Spinal cord (tissue), 10 donors: ENCODE measurements around the gene TTC28. TPM values are rescaled to one million over a fixed set of nuclear protein-coding genes. Genes with fewer than 3 reads are reported as not detected.
"Not testable (repeated sequence)": the region's sequence is repeated elsewhere in the genome, so short reads cannot be mapped to it uniquely, and the experiment has no call there.

ENCODE experiments used
- DNase-seq, 6 donors: peaks; one replicate each; pipeline versions ENCODE4 v3.0.0 to v3.0.0-alpha.2; 2013 to 2015; ENCODE audit warnings: low spot score in 6 of 6, low read depth in 4 of 6
- H3K27ac ChIP-seq: one replicate; pipeline ENCODE4 v1.5.1; 2013; ENCODE audit warnings: low read depth, low read length, control low read depth
- H3K27me3 ChIP-seq: one replicate; pipeline ENCODE4 v1.6.1; 2013; ENCODE audit warnings: low read length; ENCODE audit not compliant: control insufficient read depth, insufficient read depth
- H3K36me3 ChIP-seq: one replicate; pipeline ENCODE4 v1.6.1; 2013; ENCODE audit warnings: low read length; ENCODE audit not compliant: control insufficient read depth, insufficient read depth
- H3K4me1 ChIP-seq: one replicate; pipeline ENCODE4 v1.6.1; 2013; ENCODE audit warnings: low read length; ENCODE audit not compliant: control insufficient read depth, insufficient read depth
- H3K4me3 ChIP-seq: one replicate; pipeline ENCODE4 v1.5.1; 2013; ENCODE audit warnings: low read depth, low read length, control low read depth
- H3K9me3 ChIP-seq: one replicate; pipeline ENCODE4 v1.6.1; 2013; ENCODE audit warnings: low read length; ENCODE audit not compliant: control insufficient read depth, insufficient read depth
- WGBS: methylation state at CpG from one replicate; pipeline ENCODE4 v1.1.5; 2013; ENCODE audit warnings: missing lambda C conversion rate; ENCODE audit not compliant: insufficient coverage; 5-methylcytosine and 5-hydroxymethylcytosine counted together
- polyA plus RNA-seq, 2 donors: library from polyadenylated mRNA; unstranded; fragments of 120-200 nt; gene quantifications; one replicate each; pipeline ENCODE4 v1.2.1, GENCODE V29; 2013; ENCODE audit not compliant: insufficient read length in 2 of 2
- total RNA-seq, 2 donors: library from RNA; depleted of rRNA in 1 of 2; stranded (reverse); fragments of 120-200 nt in 1 of 2; fragments of >200 nt in 1 of 2; gene quantifications; one replicate each; pipeline versions ENCODE4 v1.2.3 to v1.2.4, GENCODE V29; 2013 to 2014
- donor health status: healthy.

Gene TTC28
- total and polyA plus RNA-seq, 4 donors, result 19.4 to 44.0 (median 30.4) TPM

DNA sequence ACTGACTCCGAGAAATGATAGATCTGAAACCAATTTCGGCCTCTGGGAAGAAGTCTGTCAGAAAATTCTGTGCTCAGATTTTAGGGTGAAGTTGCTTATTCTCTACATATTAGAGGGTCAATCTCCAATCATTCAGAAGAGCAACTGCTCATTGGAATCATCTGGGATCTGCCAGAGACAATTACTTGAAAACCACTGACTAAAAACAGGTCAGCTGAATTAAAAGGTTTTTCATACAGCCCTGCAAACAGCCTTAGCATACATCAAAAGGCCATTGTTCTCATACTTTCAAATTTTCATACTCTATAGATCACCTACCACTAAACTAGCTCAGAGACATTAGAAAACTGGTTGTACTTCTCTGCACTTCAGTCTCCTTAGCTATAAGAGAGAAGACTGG is 470.9 kb downstream of the TTC28 start:
- no peak overlapping the region for H3K4me3 ChIP-seq
- no peaks in the 10 kb centered on the region for H3K4me1 ChIP-seq
- no peaks in the 10 kb centered on the region for H3K9me3 ChIP-seq
- DNase-seq, result no peak
- H3K36me3 ChIP-seq, result no peaks in the 10 kb centered on the region
- no CpG with 5 or more reads among the region's 2 CpGs for whole genome bisulfite sequencing
- no peak overlapping the region for H3K27ac ChIP-seq
- H3K27me3 ChIP-seq, result no peaks in the 10 kb centered on the region

DNA sequence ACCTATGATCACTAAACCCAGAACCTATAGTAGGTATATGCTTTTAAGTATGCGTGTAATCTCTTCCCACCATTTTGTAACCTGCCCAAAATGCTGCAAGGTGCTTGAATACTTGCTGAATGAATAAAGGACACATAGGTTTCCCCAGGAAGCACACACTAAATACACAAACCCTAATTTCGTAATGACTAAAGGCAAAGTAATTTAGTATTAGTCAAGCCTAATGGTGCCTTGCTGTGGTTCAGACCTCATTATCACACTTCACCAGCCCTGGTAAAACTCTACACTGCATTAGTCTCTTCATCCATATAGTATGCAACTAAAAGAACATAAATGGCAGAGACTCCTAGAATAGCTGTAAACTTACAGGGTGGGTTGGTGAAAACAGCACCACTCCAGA is 471.6 kb downstream of the TTC28 start:
- no peaks in the 10 kb centered on the region for H3K36me3 ChIP-seq
- H3K4me1 ChIP-seq, result no peaks in the 10 kb centered on the region
- H3K9me3 ChIP-seq, result no peaks in the 10 kb centered on the region
- no peak for DNase-seq
- no peak overlapping the region for H3K4me3 ChIP-seq
- no CpG with 5 or more reads among the region's 2 CpGs for WGBS
- H3K27me3 ChIP-seq, result no peaks in the 10 kb centered on the region
- H3K27ac ChIP-seq, result no peak overlapping the region

DNA sequence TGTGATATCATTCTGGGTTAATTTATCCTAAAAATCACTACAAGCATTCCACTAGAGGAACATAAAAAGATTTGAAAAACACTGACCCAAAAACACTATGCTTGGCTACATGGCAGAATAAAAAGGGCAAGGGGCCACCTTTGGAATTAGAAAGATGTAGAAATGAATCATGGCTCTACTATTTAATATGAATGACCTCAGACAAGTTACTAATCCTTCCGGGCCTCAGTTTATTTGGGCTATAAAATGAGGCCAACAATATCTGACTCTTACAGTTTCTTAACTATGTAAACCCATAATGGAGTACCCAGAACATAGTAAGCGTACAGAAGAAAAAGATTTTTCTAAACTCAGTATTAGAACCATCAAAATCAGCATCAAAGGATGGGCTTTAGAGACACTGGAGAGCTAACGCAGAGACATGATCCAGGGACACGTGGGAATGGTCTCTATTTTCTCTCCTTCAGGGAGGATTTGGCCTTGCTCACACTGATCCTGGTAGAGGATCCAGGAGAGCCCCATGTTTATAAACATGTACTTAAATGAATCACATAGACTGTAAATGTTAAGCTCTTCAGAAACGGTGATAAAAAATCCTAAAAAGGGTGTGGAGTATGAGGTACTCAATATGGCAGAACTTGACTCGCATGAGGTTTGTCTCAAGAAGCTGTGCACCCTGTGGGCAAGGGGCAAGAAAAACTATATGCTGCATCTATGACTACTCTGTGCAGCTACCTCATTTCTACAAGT is 472.2 kb downstream of the TTC28 start:
- Histone ChIP-seq H3K9me3 (no peaks in the 10 kb centered on the region), H3K4me3 (no peak overlapping the region), H3K27me3 (no peaks in the 10 kb centered on the region), H3K27ac (no peak overlapping the region), H3K4me1 (no peaks in the 10 kb centered on the region), H3K36me3 (no peaks in the 10 kb centered on the region)
- no peak for DNase-seq
- WGBS, result 100% methylated on average over 1 of the region's 6 CpGs

DNA sequence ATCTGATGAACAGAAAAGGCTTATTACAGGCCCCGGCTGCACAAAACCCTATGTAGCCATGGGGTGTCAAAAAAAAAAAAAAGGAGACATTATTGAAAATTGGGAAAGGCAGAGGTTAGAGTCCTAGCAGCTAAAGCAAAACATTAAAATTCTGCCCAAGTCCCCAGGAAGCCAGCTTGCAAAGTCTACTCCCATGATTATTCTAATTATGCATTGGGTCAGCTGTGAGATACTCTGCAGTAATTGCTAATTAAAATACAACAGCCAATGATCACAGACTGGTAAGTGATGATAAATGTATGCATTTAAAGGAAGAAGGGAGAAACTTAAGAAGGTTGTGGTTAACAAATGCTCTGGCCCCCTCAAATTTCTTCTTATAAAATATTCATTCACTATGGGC is 473.7 kb downstream of the TTC28 start:
- Histone ChIP-seq H3K27ac (no peak overlapping the region), H3K9me3 (no peaks in the 10 kb centered on the region), H3K4me3 (no peak overlapping the region), H3K4me1 (no peaks in the 10 kb centered on the region), H3K36me3 (no peaks in the 10 kb centered on the region), H3K27me3 (no peaks in the 10 kb centered on the region)
- no peak for DNase-seq
- WGBS, result no CpG with 5 or more reads among the region's 1 CpG

DNA sequence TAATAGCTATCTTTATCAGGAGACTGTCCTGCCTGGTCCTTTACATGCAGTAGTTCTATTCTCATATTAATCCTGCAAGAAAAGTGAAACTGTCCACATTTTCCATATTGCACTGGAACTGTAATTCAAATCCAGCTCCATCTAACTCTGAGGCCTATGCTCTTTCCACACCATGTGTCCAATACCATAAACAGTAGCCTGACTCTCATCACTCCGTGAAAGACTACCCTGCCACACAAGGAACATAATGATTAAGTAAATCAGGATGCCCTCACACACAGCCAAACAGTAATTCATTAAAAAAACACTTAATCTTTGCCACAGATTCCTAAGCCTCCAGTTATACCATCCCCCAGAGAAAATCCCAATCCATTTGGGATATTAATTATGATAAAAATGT is 475.3 kb downstream of the TTC28 start:
- 20% methylated on average over 1 of the region's 1 CpG for WGBS
- no peak overlapping the region for H3K4me3 ChIP-seq
- no peak overlapping the region for H3K27ac ChIP-seq
- no peak for DNase-seq
- H3K4me1 ChIP-seq, result no peaks in the 10 kb centered on the region
- H3K9me3 ChIP-seq, result no peaks in the 10 kb centered on the region
- H3K27me3 ChIP-seq, result no peaks in the 10 kb centered on the region
- H3K36me3 ChIP-seq, result no peaks in the 10 kb centered on the region

DNA sequence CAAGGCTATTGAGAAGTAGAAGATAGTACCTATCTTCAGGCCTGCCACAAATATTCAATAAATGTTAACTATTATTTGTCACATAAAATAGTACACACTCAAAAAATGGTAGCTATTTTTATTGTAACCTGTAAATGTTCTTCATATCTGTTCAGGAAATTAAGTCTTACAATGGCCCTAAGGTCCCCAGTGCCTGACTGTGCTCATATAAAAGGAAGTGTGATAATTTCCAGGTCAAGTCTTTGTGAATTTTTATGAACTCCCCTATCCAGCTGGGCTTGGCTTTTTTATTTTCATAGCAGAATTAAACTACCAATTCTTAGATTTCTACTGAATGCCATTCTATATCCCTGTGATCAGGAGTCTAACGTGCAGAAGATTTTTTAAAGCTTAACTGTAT is 476.4 kb downstream of the TTC28 start:
- no peak for DNase-seq
- Histone ChIP-seq H3K4me3 (no peak overlapping the region), H3K27ac (no peak overlapping the region), H3K9me3 (no peaks in the 10 kb centered on the region), H3K27me3 (no peaks in the 10 kb centered on the region), H3K4me1 (no peaks in the 10 kb centered on the region), H3K36me3 (no peaks in the 10 kb centered on the region)
- WGBS, result no CpG with 5 or more reads among the region's 1 CpG

DNA sequence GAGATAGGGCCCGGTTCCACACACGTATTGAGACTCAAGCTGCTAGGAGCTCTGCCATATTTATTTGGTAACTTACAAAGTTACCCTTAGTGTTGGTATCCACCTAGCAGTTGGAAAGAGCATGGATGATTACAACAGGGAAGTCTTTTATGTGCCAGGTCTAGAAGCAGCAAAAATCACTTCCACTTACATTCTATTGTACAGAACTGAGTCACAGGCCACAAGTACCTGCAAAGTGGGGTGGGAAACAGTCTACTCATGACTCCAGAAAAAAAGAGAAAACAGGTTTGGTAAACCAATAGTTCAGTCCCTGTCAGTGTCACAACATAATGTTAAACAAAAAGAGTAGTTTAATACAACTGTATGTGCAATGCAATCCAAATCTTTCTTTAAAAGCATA is 480.9 kb downstream of the TTC28 start:
- Histone ChIP-seq H3K36me3 (no peaks in the 10 kb centered on the region), H3K9me3 (no peaks in the 10 kb centered on the region), H3K4me3 (no peak overlapping the region), H3K27ac (no peak overlapping the region), H3K27me3 (no peaks in the 10 kb centered on the region), H3K4me1 (no peaks in the 10 kb centered on the region)
- no peak for DNase-seq
- WGBS, result no CpG with 5 or more reads among the region's 2 CpGs

DNA sequence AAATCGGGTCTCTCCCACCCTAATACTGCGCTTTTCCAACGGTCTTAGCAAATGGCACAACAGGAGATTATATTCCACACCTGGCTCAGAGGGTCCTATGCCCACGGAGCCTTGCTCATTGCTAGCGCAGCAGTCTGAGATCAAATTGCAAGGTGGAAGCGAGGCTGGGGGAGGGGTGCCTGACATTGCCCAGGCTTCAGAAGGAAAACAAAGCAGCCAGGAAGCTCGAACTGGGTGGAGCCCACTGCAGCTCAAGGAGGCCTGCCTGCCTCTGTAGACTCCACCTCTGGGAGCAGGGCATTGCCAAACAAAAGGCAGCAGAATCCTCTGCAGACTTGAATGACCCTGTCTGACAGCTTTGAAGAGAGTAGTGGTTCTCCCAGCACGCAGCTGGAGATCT is 488.1 kb downstream of the TTC28 start:
- not testable (repeated sequence) for H3K27me3 ChIP-seq, H3K36me3 ChIP-seq, DNase-seq, H3K27ac ChIP-seq, H3K9me3 ChIP-seq, H3K4me1 ChIP-seq, H3K4me3 ChIP-seq
- WGBS, result 97% methylated on average over 8 of the region's 8 CpGs

DNA sequence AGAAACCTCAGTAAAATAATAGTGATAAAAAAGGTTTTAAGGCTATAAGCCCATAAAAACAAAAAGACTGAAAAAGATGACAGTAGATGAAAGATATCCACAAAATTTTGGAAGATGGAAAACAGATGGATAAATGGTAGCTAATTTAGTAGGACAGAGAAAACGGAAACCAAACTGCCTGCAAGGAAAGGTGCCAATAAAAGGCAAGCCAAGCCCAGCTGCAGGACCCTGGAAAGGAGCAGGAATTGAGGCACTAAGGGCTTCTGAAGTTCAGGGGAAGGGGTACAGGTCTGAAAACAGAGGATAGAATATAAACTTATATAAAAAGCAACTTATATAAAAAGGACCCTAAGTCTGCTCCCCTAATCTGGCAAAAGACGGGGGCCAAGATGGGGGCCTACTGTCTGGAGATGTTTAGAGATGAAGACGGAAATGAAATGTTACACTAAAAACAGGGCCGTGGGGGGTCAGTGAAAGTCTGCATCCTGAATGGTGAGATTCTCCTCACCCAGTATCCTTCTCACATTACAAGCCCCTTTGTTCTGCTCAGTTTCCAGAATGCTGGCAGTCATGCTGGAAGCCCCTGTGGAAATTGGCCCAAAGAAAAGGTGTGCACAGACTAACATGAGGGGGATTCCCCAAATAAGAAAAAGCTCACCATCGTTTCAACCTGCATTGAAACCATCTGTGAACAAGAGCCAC is 491.3 kb downstream of the TTC28 start:
- no peak for DNase-seq

DNA sequence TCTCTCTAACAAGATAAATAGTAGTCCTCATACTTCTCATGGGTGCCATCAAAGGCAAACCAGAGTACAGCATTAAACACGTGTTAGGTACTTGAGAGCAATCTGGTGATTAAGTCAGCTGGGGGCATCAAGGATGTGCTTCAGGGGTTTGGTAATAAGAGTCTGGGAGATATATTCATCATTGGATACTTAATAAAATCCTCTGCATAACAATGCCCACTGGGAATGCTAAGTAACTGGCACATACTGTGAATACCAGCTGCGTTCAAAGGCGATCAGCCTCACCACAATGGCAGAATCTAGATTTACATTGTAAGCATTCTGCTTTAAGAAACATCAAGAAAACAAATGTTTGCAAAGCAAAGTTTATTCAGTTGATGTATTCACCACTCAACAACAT is 492.0 kb downstream of the TTC28 start:
- Histone ChIP-seq H3K9me3 (no peaks in the 10 kb centered on the region), H3K4me1 (no peaks in the 10 kb centered on the region), H3K27me3 (no peaks in the 10 kb centered on the region), H3K4me3 (no peak overlapping the region), H3K27ac (no peak overlapping the region), H3K36me3 (no peaks in the 10 kb centered on the region)
- no CpG with 5 or more reads among the region's 3 CpGs for WGBS
- DNase-seq, result peak in 1 of 6 donors; percentile 83

More for the DNA sequence above, 491.3 kb downstream of the TTC28 start:
- no peaks in the 10 kb centered on the region for H3K27me3 ChIP-seq
- no peaks in the 10 kb centered on the region for H3K36me3 ChIP-seq
- H3K27ac ChIP-seq, result no peak overlapping the region
- 60% methylated on average over 1 of the region's 5 CpGs for WGBS
- no peaks in the 10 kb centered on the region for H3K9me3 ChIP-seq
- H3K4me1 ChIP-seq, result no peaks in the 10 kb centered on the region
- H3K4me3 ChIP-seq, result no peak overlapping the region
